Fibroblast of skin of left biceps (primary cell): Measurements from ENCODE around the gene MAP3K10.

Experiments
- DNase-seq, 2 experiments: peaks; one replicate each; pipeline ENCODE4 v3.0.0-alpha.2; 2013; ENCODE audit warnings: low read depth in 2 of 2

The MAP3K10 gene

DNA sequence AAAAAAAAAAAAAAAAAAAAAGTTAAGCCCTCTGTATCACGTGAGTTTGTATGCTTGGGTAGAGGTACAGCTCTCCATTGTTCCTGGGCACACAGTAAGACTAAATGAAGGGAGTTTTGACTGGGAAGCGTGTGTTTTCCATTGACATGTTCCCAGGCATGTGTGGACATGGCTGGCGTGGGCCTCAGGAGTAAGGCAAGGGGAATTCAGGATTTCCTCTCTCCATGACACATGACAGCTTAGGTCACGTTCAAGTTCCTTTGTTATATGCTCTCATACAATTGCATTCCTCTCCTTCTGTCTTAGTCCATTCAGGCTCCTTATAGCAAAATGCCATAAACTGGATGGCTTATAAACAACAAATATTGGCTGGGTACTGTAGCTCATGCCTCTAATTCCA lies 17.1 kb upstream of the MAP3K10 start:
- DNase-seq: no peak

DNA sequence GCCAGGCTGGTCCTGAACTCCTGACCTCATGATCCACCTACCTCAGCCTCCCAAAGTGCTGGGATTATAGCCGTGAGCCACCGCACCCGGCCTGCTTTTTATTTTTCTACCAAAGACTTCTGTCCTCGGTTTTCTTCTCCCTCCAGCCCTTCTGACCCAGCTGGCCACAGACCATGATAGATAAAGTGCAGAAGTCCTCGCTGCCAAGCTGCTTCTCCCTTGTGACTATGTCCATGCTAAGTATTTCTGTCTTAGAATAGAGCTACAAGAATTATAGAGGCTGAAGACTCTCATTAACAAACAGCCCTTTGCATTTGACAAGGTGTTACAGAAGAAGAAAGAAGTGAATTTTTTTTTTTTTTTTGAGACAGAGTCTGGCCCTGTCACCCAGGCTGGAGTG lies 15.4 kb upstream of the MAP3K10 start:
- no peak for DNase-seq

DNA sequence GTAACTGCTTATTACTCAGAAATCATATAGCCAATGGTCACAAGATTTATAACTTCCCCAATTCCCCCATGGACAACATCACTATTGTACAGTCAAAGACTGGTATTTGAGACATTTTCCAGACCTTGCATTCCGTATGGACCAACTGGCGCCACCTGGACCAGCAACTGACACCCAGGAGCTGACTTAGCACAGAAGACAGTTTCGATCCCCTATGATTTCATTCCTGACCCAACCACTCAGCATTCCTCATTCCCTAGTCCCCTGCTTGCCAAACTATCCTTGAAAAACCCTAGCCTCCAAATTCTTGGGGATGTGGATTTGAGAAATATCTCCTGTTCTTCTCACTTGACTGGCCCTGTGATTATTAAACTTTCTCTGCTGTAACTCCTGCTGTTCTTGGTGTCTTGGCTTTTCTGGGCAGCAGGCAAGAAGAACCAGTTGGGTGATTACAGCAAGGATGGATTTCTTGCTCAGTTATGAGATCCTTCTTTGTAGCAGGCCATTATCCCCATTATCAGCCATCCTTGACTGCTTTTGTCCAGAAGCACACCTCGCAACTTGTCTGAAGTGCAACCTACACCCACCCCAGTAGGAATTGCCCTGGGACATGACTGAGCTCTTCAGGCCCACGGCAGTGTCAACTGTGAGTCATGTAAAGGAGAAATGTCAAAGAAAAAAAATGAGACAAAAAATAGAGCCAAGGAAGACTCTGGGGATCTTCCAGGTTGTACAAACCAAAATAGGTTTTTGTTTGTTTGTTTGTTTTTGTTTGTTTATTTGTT lies 13.7 kb upstream of the MAP3K10 start:
- no peak for DNase-seq

DNA sequence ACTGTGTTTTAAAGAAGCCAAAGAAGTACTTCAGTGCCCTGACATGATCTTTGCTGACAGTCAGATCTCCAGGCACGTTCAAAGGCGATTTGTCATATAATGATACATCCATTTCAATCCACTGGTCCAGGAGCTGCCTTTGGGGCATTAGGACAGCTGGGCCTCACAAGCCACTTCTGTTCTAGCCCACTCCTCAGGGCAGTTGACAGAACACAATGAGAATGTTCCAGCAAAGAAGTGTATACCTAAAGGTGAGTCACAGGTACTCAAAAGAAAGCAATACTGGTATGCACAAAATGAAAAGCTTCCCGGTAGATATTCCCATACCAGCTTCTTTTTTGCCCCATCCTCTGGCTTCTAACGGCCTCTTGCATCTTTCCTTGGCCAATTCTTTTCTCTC lies 12.5 kb upstream of the MAP3K10 start:
- no peak for DNase-seq

DNA sequence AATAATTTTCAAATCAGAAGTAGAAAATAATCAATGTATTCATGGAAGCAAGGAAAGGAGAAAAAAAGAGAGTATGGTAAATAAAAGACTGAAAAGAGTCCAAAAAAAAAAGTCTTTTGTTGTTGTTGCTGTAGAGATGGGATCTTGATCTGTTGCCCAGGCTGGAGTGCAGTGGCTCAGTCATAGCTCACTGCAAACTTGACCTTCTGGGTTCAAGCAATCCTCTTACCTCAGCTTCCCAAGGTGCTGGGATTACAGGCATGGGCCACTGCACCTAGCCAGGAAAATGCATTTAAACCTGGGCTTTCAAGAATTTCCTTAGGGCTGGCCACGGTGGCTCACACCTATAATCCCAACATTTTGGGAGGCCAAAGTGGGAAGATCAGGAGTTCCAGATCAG lies 7.0 kb upstream of the MAP3K10 start:
- DNase-seq: no peak

DNA sequence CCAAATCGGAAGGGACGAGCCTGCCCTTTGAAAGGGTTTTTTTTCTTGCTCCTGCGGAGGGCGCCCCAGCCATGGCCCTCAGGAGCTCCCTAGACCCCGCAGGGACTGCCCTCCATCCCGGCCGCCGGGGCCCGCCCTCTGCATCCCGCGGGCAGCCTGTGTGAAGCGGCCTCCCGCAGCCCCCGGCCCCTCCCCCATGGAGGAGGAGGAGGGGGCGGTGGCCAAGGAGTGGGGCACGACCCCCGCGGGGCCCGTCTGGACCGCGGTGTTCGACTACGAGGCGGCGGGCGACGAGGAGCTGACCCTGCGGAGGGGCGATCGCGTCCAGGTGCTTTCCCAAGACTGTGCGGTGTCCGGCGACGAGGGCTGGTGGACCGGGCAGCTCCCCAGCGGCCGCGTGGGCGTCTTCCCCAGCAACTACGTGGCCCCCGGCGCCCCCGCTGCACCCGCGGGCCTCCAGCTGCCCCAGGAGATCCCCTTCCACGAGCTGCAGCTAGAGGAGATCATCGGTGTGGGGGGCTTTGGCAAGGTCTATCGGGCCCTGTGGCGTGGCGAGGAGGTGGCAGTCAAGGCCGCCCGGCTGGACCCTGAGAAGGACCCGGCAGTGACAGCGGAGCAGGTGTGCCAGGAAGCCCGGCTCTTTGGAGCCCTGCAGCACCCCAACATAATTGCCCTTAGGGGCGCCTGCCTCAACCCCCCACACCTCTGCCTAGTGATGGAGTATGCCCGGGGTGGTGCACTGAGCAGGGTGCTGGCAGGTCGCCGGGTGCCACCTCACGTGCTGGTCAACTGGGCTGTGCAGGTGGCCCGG lies 815 bp downstream of the MAP3K10 start:
- no peak for DNase-seq

DNA sequence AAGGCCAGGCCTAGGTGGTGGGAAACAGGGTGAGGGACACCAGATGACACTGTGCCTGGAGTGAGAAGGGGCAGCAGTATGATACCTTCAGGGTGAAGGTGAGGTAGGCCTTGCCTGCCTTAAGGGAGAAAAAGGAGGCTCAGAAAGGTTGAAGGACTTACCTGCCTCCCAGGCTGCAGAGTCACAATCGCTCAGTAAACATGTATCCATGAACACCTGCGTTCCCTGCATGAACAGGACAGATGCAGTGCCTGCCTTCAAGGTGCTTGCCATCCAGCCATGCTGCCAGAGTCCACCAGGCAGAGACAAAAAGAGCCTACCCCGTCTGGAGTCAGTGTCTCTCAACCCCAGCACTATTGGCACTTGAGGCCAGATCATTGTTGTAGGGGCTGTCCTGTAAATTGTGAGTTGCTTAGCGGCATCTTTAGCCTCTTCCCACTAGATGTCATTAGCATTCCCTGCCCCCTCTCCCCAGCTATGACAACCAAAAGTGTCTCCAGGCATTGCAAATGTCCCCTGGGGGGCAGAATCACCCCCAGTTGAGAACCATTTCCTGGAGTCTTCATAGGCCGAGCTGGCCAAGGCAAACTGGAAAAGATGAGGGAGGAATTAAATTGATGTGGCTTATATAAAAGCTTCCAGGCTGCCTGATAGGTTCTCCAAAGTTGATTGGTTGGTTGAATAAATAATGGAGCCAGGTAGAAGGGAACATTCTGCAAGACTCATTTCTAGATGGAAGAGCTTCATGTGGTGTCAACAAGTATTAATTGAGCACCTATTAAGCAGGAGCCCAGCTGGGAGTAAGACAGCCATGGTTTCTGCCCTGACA lies 1.7 kb downstream of the MAP3K10 start:
- DNase-seq: no peak

DNA sequence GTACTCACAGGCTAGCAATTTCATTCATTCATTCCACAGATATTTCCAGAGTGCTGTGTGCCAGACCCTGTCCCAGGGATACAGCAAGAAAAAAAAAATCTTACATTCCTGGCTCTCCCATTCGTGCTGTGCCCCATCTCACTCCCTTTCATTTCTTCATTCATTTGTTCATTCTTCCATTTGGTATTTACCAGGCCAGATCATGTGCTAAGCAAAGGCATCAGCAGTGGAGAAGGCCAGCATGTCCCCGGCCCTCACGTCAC lies 2.3 kb downstream of the MAP3K10 start:
- DNase-seq: no peak

DNA sequence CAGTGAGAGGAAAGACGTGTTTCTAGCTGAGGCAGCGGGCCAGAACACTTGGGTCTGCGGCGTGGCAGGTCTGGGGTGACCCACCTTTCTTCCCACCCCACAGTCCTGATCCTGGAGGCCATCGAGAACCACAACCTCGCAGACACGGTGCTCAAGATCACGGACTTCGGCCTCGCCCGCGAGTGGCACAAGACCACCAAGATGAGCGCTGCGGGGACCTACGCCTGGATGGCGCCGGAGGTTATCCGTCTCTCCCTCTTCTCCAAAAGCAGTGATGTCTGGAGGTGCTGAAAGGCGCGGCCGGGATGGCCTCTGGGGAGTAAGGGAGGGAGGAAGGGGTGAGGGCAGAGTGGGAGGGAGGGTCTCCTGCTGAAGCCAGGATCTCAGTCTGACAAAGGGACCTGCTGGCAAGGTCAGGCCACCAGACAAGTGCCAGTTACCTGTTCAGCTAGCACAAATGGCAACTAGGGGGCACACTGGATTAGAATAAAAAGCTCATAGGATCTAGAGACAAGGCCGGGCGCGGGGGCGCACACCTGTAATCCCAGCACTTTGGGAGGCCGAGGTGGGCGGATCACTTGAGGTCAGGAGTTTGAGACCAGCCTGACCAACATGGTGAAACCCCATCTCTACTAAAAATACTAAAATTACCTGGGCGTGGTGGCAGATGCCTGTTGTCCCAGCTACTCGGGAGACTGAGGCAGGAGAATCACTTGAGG lies 7.2 kb downstream of the MAP3K10 start:
- DNase-seq: no peak

DNA sequence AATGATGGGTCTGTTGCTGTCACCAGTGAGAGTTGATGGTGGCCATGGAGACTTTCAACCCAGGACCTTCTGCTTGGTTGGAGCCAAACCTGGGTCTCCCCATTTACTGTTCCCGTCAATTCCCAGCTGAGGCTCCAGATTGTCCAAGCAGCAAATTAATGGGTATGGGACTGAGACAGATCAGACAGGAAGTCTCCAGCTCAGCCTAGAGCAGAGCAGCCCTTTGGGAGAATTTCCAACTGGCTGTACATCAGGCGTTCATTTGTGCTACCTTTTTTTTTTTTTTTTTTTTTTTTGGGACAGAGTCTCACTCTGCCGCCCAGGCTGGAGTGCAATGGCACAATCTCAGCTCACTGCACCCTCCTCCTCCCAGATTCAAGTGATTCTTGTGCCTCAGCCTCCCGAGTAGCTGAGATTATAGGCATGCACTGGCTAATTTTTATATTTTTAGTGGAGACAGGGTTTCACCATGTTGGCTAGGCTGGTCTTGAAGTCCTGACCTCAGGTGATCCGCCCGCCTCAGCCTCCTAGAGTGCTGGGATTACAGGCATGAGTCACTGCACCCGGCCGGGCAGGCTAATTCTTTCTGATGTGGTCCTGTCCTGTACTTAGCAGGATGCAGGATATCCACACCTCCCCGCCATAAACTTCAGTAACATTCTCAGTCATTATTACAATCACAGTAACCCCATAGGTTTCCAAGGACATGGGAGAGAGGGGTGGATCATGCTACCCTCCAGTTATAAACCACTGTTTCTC lies 9.3 kb downstream of the MAP3K10 start:
- no peak for DNase-seq

DNA sequence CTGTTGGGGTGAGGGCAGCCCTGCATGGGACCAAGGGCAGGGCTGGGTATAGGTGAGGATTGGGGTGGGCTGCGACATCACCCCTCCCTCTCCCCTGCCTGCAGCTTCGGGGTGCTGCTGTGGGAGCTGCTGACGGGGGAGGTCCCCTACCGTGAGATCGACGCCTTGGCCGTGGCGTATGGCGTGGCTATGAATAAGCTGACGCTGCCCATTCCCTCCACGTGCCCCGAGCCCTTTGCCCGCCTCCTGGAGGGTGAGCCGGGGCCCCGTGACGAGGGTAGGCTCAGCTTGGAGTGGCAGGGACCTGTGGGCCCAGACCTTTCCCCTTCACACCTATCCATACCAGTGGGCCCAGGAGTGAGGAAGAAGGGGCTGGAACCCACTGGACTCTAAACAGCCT lies 13.2 kb downstream of the MAP3K10 start:
- DNase-seq: no peak

DNA sequence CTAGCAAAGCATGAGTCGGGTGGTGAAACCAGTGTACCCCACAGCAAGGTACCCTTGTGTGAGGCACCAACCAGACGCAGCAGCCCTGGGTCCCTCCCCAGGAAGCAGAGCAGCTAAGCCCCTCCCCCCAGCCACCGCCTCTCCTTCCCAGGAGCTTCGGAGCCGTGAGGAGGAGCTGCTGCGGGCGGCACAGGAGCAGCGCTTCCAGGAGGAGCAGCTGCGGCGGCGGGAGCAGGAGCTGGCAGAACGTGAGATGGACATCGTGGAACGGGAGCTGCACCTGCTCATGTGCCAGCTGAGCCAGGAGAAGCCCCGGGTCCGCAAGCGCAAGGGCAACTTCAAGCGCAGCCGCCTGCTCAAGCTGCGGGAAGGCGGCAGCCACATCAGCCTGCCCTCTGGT lies 14.5 kb downstream of the MAP3K10 start:
- no peak for DNase-seq

DNA sequence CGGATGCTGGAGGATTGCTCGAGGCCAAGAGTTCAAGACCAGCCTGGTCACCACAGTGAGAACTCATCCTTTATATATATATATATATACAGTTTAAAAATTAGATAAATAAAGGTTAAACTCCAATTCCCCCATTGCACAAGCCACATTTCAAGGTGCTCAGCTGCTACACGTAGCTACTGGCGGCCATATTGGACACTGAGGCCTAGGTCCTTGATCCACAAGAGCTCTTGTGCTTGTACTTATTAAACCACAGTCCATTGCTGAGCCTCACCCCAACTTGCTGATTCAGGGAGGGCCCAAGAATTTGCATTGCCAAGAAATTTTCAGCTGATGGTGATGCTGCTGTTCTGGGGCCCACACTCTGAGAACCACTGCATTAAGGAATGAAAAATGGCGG lies 17.4 kb downstream of the MAP3K10 start:
- DNase-seq: no peak

DNA sequence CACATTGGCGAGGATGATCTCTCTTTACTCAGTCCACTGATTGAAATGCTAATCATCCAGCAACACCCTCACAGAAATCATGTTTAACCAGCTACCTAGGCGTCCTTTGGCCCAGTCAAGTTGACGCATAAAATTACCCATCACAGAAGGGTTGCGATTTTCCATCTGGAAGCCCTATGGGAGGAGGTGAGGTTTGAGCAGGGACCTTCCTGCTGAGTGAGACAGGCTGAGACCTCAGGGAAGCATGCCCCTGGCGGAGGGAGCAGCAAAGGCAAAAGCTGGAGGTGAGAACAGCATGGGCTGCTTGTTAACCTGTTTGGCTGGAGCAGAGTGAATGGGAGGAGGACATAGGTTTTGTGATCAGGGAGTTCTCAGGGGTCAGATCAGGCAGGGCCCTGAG lies 19.7 kb downstream of the MAP3K10 start:
- no peak for DNase-seq

DNA sequence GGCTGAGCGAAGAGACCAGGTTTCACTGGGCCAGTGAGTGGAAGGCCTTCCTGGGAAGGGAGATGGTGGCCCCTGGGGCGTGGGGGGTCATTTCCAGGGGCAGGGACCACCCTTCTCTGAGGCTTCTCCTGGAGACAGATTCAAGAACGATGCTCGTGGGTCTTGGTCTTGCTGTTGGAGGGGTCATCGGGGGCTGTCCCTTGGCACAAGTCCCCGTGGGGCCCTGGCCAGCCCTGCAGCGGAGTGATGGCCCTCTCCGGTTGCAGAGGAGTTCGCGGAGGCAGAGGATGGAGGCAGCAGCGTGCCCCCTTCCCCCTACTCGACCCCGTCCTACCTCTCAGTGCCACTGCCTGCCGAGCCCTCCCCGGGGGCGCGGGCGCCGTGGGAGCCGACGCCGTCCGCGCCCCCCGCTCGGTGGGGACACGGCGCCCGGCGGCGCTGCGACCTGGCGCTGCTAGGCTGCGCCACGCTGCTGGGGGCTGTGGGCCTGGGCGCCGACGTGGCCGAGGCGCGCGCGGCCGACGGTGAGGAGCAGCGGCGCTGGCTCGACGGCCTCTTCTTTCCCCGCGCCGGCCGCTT lies 22.1 kb downstream of the MAP3K10 start:
- no peak for DNase-seq

DNA sequence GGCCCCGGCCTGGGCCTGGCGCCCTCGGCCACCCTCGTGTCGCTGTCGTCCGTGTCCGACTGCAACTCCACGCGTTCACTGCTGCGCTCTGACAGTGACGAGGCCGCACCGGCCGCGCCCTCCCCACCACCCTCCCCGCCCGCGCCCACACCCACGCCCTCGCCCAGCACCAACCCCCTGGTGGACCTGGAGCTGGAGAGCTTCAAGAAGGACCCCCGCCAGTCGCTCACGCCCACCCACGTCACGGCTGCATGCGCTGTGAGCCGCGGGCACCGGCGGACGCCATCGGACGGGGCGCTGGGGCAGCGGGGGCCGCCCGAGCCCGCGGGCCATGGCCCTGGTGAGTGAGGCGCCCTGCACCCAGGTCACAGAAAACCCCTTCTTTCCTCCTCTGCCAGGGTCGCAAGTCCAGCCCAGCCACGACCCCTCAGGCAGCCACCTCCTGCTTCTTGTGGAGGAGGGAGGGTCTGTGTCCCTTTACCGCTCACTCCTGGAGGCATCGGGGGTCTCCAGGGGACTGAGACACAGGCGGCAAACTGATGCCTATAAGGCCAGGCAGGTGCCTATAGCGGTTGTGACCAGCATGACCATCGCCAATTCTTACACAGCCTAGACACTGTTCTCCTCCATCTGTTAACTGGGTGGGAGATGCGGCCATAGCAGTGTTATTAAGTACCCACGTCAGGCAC lies 22.8 kb downstream of the MAP3K10 start:
- no peak for DNase-seq

DNA sequence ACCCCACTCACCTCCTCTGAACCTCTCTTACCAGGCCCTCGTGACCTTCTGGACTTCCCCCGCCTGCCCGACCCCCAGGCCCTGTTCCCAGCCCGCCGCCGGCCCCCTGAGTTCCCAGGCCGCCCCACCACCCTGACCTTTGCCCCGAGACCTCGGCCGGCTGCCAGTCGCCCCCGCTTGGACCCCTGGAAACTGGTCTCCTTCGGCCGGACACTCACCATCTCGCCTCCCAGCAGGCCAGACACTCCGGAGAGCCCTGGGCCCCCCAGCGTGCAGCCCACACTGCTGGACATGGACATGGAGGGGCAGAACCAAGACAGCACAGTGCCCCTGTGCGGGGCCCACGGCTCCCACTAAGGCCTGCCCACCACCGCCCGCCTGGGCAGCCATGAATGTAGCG lies 23.7 kb downstream of the MAP3K10 start:
- DNase-seq: no peak

DNA sequence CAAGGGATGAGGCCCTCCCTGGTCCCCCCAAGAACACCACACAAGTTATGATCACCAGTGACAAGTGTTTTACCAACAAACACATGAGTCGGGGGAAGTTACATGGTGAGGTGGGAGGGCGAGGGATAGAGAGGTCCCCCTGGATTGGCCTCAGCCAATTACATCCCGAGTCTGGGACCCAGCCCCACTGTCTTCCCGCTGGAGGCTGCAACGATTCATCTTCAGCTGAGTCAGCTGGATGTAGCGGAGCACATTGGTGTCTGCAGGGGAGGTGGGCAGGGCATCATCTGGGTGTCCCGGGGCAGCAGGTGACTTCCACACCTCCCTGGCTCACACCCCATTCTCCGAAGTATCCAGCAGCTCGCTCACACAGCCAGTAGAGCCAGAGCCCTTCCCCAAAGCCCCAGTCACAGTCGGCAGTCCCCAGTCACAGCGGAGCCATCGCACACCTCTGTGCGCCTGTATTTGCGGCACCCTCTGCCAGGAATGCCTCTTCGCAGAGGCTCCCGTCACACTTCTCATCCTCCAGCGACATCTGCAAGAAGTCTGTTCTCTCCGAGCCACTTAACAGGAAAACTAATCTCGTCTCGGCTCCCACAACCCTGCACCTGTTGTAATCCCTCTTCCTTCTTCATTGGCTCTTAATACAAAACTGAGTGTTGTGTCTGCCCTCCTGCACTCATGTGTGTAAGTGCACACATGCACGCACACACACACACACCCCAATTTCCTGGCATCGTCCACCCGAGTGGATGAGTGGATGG lies 25.0 kb downstream of the MAP3K10 start:
- no peak for DNase-seq

DNA sequence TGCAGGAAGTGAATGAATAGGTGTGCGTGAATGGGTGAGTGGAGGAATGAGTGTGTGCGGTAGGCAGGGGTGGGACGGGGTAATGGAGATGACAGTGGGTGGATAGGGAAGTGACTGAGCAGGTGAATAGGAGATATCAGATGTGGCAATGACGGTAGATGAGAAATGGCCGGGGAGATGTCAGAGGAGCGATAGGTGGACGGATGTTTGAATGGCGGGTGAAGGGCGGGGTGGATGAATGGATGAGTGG lies 25.5 kb downstream of the MAP3K10 start:
- no peak for DNase-seq
